Lung (tissue), 4 donors: ENCODE results near the gene DYSF. TPM values are rescaled to one million over a fixed set of nuclear protein-coding genes. Genes with fewer than 3 reads are reported as not detected.

Experiments
- polyA plus RNA-seq, 2 donors: library from polyadenylated mRNA; stranded (reverse); fragments of 200-250 nt; gene quantifications; one replicate each; pipeline ENCODE4 v1.2.1, GENCODE V29; 2013
- total RNA-seq, 2 donors: library from RNA; depleted of rRNA in 1 of 2; stranded (reverse); fragments of >200 nt in 1 of 2; gene quantifications; one replicate each; pipeline ENCODE4 v1.2.1, GENCODE V29; 2014 to 2021
- donor health status: Bipolar disorder and iron deficiency.
- donor health status: healthy.
- donor health status: DM: yes; HTN: yes; CAD: no.

Gene DYSF
- total and polyA plus RNA-seq, 4 donors: 12.9 to 56.2 (median 40.0) TPM

Other genes starting within 250 kb of the DYSF start
- gene PAIP2B, start 226.5 kb upstream of the DYSF start, total RNA-seq: 10 to 100 TPM in 1 of 2 donors, 1 to 10 TPM in 1; 9.1 to 10.4 TPM
- 1 to 10 TPM; 1.4 to 3.0 TPM for gene PAIP2B, start 226.5 kb upstream of the DYSF start, polyA plus RNA-seq
- gene ZNF638, start 121.8 kb upstream of the DYSF start, total RNA-seq: 100 to 1,000 TPM in 1 of 2 donors, 10 to 100 TPM in 1; 82.0 to 371 TPM
- gene ZNF638, start 121.8 kb upstream of the DYSF start, polyA plus RNA-seq: 100 to 1,000 TPM in 1 of 2 donors, 10 to 100 TPM in 1; 45.1 to 129 TPM